ENCODE data around the gene ADNP.

- TF ChIP-seq, protein P1, sequence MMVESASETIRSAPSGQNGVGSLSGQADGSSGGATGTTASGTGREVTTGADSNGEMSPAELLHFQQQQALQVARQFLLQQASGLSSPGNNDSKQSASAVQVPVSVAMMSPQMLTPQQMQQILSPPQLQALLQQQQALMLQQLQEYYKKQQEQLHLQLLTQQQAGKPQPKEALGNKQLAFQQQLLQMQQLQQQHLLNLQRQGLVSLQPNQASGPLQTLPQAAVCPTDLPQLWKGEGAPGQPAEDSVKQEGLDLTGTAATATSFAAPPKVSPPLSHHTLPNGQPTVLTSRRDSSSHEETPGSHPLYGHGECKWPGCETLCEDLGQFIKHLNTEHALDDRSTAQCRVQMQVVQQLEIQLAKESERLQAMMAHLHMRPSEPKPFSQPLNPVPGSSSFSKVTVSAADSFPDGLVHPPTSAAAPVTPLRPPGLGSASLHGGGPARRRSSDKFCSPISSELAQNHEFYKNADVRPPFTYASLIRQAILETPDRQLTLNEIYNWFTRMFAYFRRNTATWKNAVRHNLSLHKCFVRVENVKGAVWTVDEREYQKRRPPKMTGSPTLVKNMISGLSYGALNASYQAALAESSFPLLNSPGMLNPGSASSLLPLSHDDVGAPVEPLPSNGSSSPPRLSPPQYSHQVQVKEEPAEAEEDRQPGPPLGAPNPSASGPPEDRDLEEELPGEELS (CRISPR knock-in tag; IDR thresholded peaks at IDR 0.05): no peak
- TF ChIP-seq, protein P2, sequence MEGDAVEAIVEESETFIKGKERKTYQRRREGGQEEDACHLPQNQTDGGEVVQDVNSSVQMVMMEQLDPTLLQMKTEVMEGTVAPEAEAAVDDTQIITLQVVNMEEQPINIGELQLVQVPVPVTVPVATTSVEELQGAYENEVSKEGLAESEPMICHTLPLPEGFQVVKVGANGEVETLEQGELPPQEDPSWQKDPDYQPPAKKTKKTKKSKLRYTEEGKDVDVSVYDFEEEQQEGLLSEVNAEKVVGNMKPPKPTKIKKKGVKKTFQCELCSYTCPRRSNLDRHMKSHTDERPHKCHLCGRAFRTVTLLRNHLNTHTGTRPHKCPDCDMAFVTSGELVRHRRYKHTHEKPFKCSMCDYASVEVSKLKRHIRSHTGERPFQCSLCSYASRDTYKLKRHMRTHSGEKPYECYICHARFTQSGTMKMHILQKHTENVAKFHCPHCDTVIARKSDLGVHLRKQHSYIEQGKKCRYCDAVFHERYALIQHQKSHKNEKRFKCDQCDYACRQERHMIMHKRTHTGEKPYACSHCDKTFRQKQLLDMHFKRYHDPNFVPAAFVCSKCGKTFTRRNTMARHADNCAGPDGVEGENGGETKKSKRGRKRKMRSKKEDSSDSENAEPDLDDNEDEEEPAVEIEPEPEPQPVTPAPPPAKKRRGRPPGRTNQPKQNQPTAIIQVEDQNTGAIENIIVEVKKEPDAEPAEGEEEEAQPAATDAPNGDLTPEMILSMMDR (IDR thresholded peaks at IDR 0.05): no peak
- TF ChIP-seq, protein P3, sequence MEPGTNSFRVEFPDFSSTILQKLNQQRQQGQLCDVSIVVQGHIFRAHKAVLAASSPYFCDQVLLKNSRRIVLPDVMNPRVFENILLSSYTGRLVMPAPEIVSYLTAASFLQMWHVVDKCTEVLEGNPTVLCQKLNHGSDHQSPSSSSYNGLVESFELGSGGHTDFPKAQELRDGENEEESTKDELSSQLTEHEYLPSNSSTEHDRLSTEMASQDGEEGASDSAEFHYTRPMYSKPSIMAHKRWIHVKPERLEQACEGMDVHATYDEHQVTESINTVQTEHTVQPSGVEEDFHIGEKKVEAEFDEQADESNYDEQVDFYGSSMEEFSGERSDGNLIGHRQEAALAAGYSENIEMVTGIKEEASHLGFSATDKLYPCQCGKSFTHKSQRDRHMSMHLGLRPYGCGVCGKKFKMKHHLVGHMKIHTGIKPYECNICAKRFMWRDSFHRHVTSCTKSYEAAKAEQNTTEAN (CRISPR knock-in tag; IDR thresholded peaks at IDR 0.05): no peak
- no peak for TF ChIP-seq JUN (CRISPR knock-in tag; IDR thresholded peaks at IDR 0.05)
- no peak for TF ChIP-seq GRHL2 (CRISPR knock-in tag; IDR thresholded peaks at IDR 0.05; ENCODE audit: insufficient replicate concordance, severe bottlenecking)
These were observed 60.6 kb downstream of the ADNP start for GRCh38 chr20:50870561-50871161.
